GM12878 (cell line): Measurements from ENCODE around the gene AP4E1. TPM values are rescaled to one million over a fixed set of nuclear protein-coding genes. Genes with fewer than 3 reads are reported as not detected.

Experiments
- ATAC-seq: fragments of 200-7000 bp; cut with Tn5 transposase; 3 replicates; pipeline ENCODE4 v1.9.1; 2020; ENCODE audit warnings: mild to moderate bottlenecking, moderate library complexity
- BruUV-seq: library from RNA; stranded (reverse); fragments of 400-500 nt; replicated peaks from 2 replicates; lab custom pipeline; 2021; lab: Mats Ljungman, UMichigan
- CTCF ChIA-PET: fragments of 300-600 bp; sonication (Branson Sonifier 250); formaldehyde crosslinking; extraction: SDS; loops from one replicate; lab custom pipeline; 2021; ENCODE audit warnings: inconsistent platforms; lab: Yijun Ruan, JAX
- POLR2A ChIA-PET: fragments of 350-600 bp; formaldehyde crosslinking; extraction: SDS; loops from one replicate; lab custom pipeline; 2021; ENCODE audit warnings: inconsistent platforms; lab: Charles Lee
- RAD21 ChIA-PET: fragments of 300-600 bp; sonication (Branson Sonifier 250); formaldehyde crosslinking; loops from one replicate; lab custom pipeline; 2023; ENCODE audit warnings: antibody characterized with exemption; ENCODE audit not compliant: unreplicated experiment; lab: Charles Lee
- SMC1A ChIA-PET: fragments of 300-600 bp; sonication (Branson Sonifier 250); formaldehyde crosslinking; loops from one replicate; lab custom pipeline; 2023; ENCODE audit not compliant: unreplicated experiment, uncharacterized antibody; lab: Charles Lee
- DNase-seq: peaks from one replicate; pipeline ENCODE4 v3.0.0-alpha.2; 2011; ENCODE audit warnings: low read depth, low spot score
- FAIRE-seq: peaks from 3 replicates; lab custom pipeline; 2011; peaks lifted over from hg19 to GRCh38; lab: Jason Lieb, UNC
- H2AFZ ChIP-seq: 2 replicates; pipeline ENCODE4 v1.6.0; 2011; ENCODE audit warnings: low read depth, low read length, control low read depth; ENCODE audit not compliant: control insufficient read depth
- H3K27ac ChIP-seq: 2 replicates; pipeline ENCODE4 v1.5.1; 2011; ENCODE audit warnings: control low read depth; ENCODE audit not compliant: control insufficient read depth, insufficient read depth
- H3K27me3 ChIP-seq, 2 experiments: replicated peaks in 1 of 2; 2 replicates each; pipeline versions ENCODE4 v1.6.0 to v1.6.1; 2011; ENCODE audit warnings: low read length in 1 of 2; ENCODE audit not compliant: control insufficient read depth in 2 of 2, insufficient read depth in 2 of 2
- H3K36me3 ChIP-seq, 2 experiments: 2 replicates each; pipeline ENCODE4 v1.5.1; 2011; ENCODE audit warnings: low read length in 1 of 2; ENCODE audit not compliant: control insufficient read depth in 2 of 2, insufficient read depth in 2 of 2
- H3K4me1 ChIP-seq: 2 replicates; pipeline ENCODE4 v1.6.1; 2011; ENCODE audit warnings: mild to moderate bottlenecking, low read length, moderate library complexity, mixed read lengths; ENCODE audit not compliant: control insufficient read depth, insufficient read depth
- H3K4me2 ChIP-seq: 2 replicates; pipeline ENCODE4 v1.6.0; 2011; ENCODE audit warnings: control low read depth; ENCODE audit not compliant: control insufficient read depth, insufficient read depth
- H3K4me3 ChIP-seq: fragments of 200-600 bp; sonication (generic); 2 replicates; pipeline ENCODE4 v1.5.1; 2016
- H3K79me2 ChIP-seq: 2 replicates; pipeline ENCODE4 v1.6.0; 2011; ENCODE audit warnings: low read length; ENCODE audit not compliant: control insufficient read depth, insufficient read depth
- H3K9ac ChIP-seq: 2 replicates; pipeline ENCODE4 v1.8.0; 2011; ENCODE audit warnings: low read length, control low read depth, mixed read lengths; ENCODE audit not compliant: control insufficient read depth, insufficient read depth
- H3K9me3 ChIP-seq: replicated peaks from 3 replicates; pipeline ENCODE4 v1.5.1; 2011; ENCODE audit warnings: mild to moderate bottlenecking, low read length; ENCODE audit not compliant: control insufficient read depth, insufficient read depth
- H4K20me1 ChIP-seq: 2 replicates; pipeline ENCODE4 v1.6.0; 2011; ENCODE audit not compliant: control insufficient read depth, insufficient read depth
- E4F1 ChIP-seq: fragments of 450-650 bp; IDR thresholded peaks from 2 replicates; pipeline ENCODE4 v1.6.1; 2018; ENCODE audit warnings: borderline replicate concordance, mild to moderate bottlenecking; ENCODE audit not compliant: partially characterized antibody
- EZH2 ChIP-seq: IDR thresholded peaks from 2 replicates; pipeline ENCODE4 v1.6.1; 2012; ENCODE audit warnings: low read depth, mild to moderate bottlenecking, control low read depth, inconsistent platforms, low read length, borderline replicate concordance; ENCODE audit not compliant: control insufficient read depth
- HDGF ChIP-seq: fragments of 450-650 bp; IDR thresholded peaks from 2 replicates; pipeline ENCODE4 v1.6.1; 2016; ENCODE audit warnings: antibody characterized with exemption
- NFYA ChIP-seq: IDR thresholded peaks from 2 replicates; pipeline ENCODE4 v1.6.1; 2011; ENCODE audit warnings: low read depth, mild to moderate bottlenecking, low read length, improper control_type of control experiment, borderline replicate concordance
- POLR2AphosphoS5 ChIP-seq: IDR thresholded peaks from 2 replicates; pipeline ENCODE4 v1.6.1; 2011; ENCODE audit warnings: mild to moderate bottlenecking, low read length, inconsistent platforms
- TBL1XR1 ChIP-seq: IDR thresholded peaks from 2 replicates; pipeline ENCODE4 v1.6.1; 2012; ENCODE audit warnings: low read depth, low read length, improper control_type of control experiment
- WRNIP1 ChIP-seq: IDR thresholded peaks from 2 replicates; pipeline ENCODE4 v1.6.1; 2011; ENCODE audit warnings: low read depth, low read length, improper control_type of control experiment, borderline replicate concordance
- ZBTB11 ChIP-seq: fragments of 450-650 bp; formaldehyde crosslinking; IDR thresholded peaks from 2 replicates; pipeline ENCODE4 v1.5.0; 2022; ENCODE audit warnings: mild to moderate bottlenecking, missing genetic modification characterization
- WGBS: methylation state at CpG from one replicate; pipeline ENCODE4 v1.1.6; 2016; ENCODE audit warnings: low lambda C conversion rate; ENCODE audit not compliant: insufficient replicate concordance, insufficient coverage; ENCODE audit errors: missing lambda C conversion rate; 5-methylcytosine and 5-hydroxymethylcytosine counted together
- in situ Hi-C: fragments of 300-500 bp; cut with MboI; formaldehyde crosslinking; loops from 9 replicates; pipeline ENCODE4 v1.14.3; 2018; ENCODE audit warnings: mixed read lengths
- intact Hi-C: fragments of 100-400 bp; cut with micrococcal nuclease; formaldehyde crosslinking; loops from one replicate; pipeline ENCODE4 v1.14.2; 2022; ENCODE audit not compliant: unreplicated experiment
- polyA plus RNA-seq, 11 experiments: library from polyadenylated mRNA; depleted of rRNA in 4 of 11; unstranded in 6 of 11; stranded (reverse) in 5 of 11; fragments of >200 nt; fragmentation: Nextera tagmentation in 4 of 11; fragmentation: Illumina TruSeq in 1 of 11; extraction: Ambion mirVana in 4 of 11; extraction: Trizol in 1 of 11; gene quantifications; 1 replicate in 1 of 11; 2 replicates in 10 of 11; pipeline versions ENCODE4 v1.2.1 to v1.2.3, GENCODE V29; 2011 to 2016; ENCODE audit warnings: inconsistent platforms in 2 of 11, missing spikeins in 2 of 11, low read depth in 1 of 11
- total RNA-seq, 4 experiments: library from RNA; depleted of rRNA in 3 of 4; stranded (reverse); fragments of >200 nt in 3 of 4; fragmentation: Illumina TruSeq in 1 of 4; extraction: Trizol in 1 of 4; gene quantifications; 2 replicates each; pipeline versions ENCODE4 v1.2.1 to v1.2.3, GENCODE V29; 2013 to 2021
- TF ChIP-seq, protein P1 (sequence below): fragments of 450-650 bp; IDR thresholded peaks from 2 replicates; pipeline ENCODE4 v1.6.1; 2017; ENCODE audit warnings: low read depth, mild to moderate bottlenecking, moderate library complexity

Gene AP4E1
- total and polyA plus RNA-seq, 10 of the 15 experiments (the other 5 are each of a cell fraction or from before 2014, with no cell fraction given) = 1.2 to 11.4 (median 6.7) TPM

GRCh38 chr15:51038974-51039319 lies 130.5 kb downstream of the AP4E1 start:
- no TSS peak for BruUV-seq
- Histone ChIP-seq H3K9ac (no peak overlapping the region), H3K4me1 (no peaks in the 10 kb centered on the region), H3K27ac (no peak overlapping the region), H3K36me3 (no peaks in the 10 kb centered on the region), H2AFZ (no peak overlapping the region), H4K20me1 (no peaks in the 10 kb centered on the region), H3K27me3 (no peaks in the 10 kb centered on the region), H3K9me3 (no peaks in the 10 kb centered on the region), H3K79me2 (no peaks in the 10 kb centered on the region), H3K4me3 (no peak overlapping the region), H3K4me2 (no peak overlapping the region)
- WGBS = 89% methylated on average over 2 of the region's 2 CpGs
- ChIA-PET CTCF (no interaction called here), POLR2A (no interaction called here), SMC1A (interaction anchor here (0.6 kb wide), 1 partner anchor 513 kb away, joined by 3 read pairs; no protein-coding TSS in a partner anchor), RAD21 (no interaction called here)
- ATAC-seq (no peak), DNase-seq (no peak), FAIRE-seq (no peak)
- intact Hi-C loops (no loop called here), in situ Hi-C loops (no loop called here)
- TF ChIP-seq WRNIP1 (no peak), HDGF (no peak), NFYA (no peak), ZBTB11 (CRISPR knock-in tag) (no peak), E4F1 (no peak), EZH2 (no peak), TBL1XR1 (no peak), POLR2AphosphoS5 (no peak)
- TF ChIP-seq, protein P1, sequence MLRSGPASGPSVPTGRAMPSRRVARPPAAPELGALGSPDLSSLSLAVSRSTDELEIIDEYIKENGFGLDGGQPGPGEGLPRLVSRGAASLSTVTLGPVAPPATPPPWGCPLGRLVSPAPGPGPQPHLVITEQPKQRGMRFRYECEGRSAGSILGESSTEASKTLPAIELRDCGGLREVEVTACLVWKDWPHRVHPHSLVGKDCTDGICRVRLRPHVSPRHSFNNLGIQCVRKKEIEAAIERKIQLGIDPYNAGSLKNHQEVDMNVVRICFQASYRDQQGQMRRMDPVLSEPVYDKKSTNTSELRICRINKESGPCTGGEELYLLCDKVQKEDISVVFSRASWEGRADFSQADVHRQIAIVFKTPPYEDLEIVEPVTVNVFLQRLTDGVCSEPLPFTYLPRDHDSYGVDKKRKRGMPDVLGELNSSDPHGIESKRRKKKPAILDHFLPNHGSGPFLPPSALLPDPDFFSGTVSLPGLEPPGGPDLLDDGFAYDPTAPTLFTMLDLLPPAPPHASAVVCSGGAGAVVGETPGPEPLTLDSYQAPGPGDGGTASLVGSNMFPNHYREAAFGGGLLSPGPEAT = no peak
